Activated CD8-positive, alpha-beta memory T cell treated with anti-CD3 and anti-CD28 coated beads for 48 hours (primary cell): ENCODE measurements around the gene SPATA31D3.
"Not testable (repeated sequence)": the region's sequence is repeated elsewhere in the genome, so short reads cannot be mapped to it uniquely, and the experiment has no call there.

ENCODE experiments used
- DNase-seq, 3 experiments: peaks; one replicate each; pipeline ENCODE4 v3.0.0-alpha.2; 2020; ENCODE audit warnings: low read depth in 2 of 3, low spot score in 2 of 3

Gene SPATA31D3

GRCh38 chr9:81976351-81976750 lies 33.1 kb downstream of the SPATA31D3 start:
- DNase-seq: no peak

GRCh38 chr9:81979196-81979595 lies 35.9 kb downstream of the SPATA31D3 start:
- DNase-seq: no peak

GRCh38 chr9:81980568-81980967 lies 37.3 kb downstream of the SPATA31D3 start:
- no peak for DNase-seq

- no peak for DNase-seq
Measured at GRCh38 chr9:81981883-81982282, 38.6 kb downstream of the SPATA31D3 start.

- no peak for DNase-seq
Measured at GRCh38 chr9:81984928-81985327, 41.6 kb downstream of the SPATA31D3 start.

GRCh38 chr9:81986051-81986450 lies 42.8 kb downstream of the SPATA31D3 start:
- DNase-seq: no peak

- not testable (repeated sequence) for DNase-seq
Measured at GRCh38 chr9:81988472-81988871, 45.2 kb downstream of the SPATA31D3 start, which contains the start of gene SPATA31D1. Gene SPATA31D1 (plus strand): TSS chr9:81988772. CDS start chr9:81988819, 47 bp downstream.

GRCh38 chr9:81989700-81990099 lies 46.4 kb downstream of the SPATA31D3 start:
- DNase-seq: no peak

- no peak for DNase-seq
Measured at GRCh38 chr9:81993656-81994055, 50.4 kb downstream of the SPATA31D3 start.
